MCF 10A (cell line): ENCODE results near the gene ASB4. TPM values are rescaled to one million over a fixed set of nuclear protein-coding genes. Genes with fewer than 3 reads are reported as not detected.
A peak's percentile ranks its signal among the peaks of the same experiment; 100 is the strongest.

Experiments used
- BruUV-seq: library from RNA; stranded (reverse); fragments of 400-500 nt; replicated peaks from 2 replicates; lab custom pipeline; 2021; lab: Mats Ljungman, UMichigan
- CTCF ChIA-PET: fragments of 300-600 bp; sonication (Branson Sonifier 250); formaldehyde crosslinking; extraction: SDS; loops from one replicate; lab custom pipeline; 2021; ENCODE audit warnings: antibody characterized with exemption, inconsistent platforms; lab: Yijun Ruan, JAX
- POLR2A ChIA-PET: fragments of 300-600, 350-650 bp; sonication (Branson Sonifier 250); formaldehyde crosslinking; extraction: SDS; loops from one replicate; lab custom pipeline; 2020; ENCODE audit warnings: antibody characterized with exemption, inconsistent platforms; lab: Yijun Ruan, JAX
- DNase-seq: peaks from one replicate; pipeline ENCODE4 v3.0.0-alpha.2; 2018; ENCODE audit not compliant: unreplicated experiment
- H3K27ac Mint-ChIP-seq: one replicate; pipeline ENCODE4 v1.8.0; 2022; ENCODE audit warnings: mild to moderate bottlenecking, low read depth, mixed read lengths; ENCODE audit not compliant: unreplicated experiment
- H3K27me3 Mint-ChIP-seq: one replicate; pipeline ENCODE4 v1.8.0; 2022; ENCODE audit warnings: mixed read lengths; ENCODE audit not compliant: insufficient read depth, unreplicated experiment
- H3K36me3 Mint-ChIP-seq: one replicate; pipeline ENCODE4 v1.8.0; 2022; ENCODE audit warnings: mild to moderate bottlenecking, moderate library complexity, mixed read lengths; ENCODE audit not compliant: insufficient read depth, unreplicated experiment
- H3K4me1 Mint-ChIP-seq: one replicate; pipeline ENCODE4 v1.8.0; 2022; ENCODE audit warnings: mixed read lengths; ENCODE audit not compliant: insufficient read depth, unreplicated experiment
- H3K4me3 Mint-ChIP-seq: one replicate; pipeline ENCODE4 v1.8.0; 2022; ENCODE audit warnings: mild to moderate bottlenecking, moderate library complexity, mixed read lengths; ENCODE audit not compliant: unreplicated experiment
- H3K9me3 Mint-ChIP-seq: one replicate; pipeline ENCODE4 v1.8.0; 2022; ENCODE audit warnings: mixed read lengths; ENCODE audit not compliant: unreplicated experiment
- intact Hi-C: fragments of 100-400 bp; cut with micrococcal nuclease; formaldehyde crosslinking; loops from 2 replicates; pipeline ENCODE4 v1.14.1; 2022
- total RNA-seq: library from RNA; stranded (reverse); gene quantifications from 2 replicates; pipeline ENCODE4 v1.2.3, GENCODE V29; 2022
- TF ChIP-seq, protein P1 (sequence below): fragments of 200-600 bp; IDR thresholded peaks from one replicate; pipeline ENCODE4 v1.8.0; 2022; ENCODE audit warnings: antibody characterized with exemption, mild to moderate bottlenecking; ENCODE audit not compliant: unreplicated experiment

Gene ASB4
- total RNA-seq, 1 experiment from 2014 or later, result not detected

DNA sequence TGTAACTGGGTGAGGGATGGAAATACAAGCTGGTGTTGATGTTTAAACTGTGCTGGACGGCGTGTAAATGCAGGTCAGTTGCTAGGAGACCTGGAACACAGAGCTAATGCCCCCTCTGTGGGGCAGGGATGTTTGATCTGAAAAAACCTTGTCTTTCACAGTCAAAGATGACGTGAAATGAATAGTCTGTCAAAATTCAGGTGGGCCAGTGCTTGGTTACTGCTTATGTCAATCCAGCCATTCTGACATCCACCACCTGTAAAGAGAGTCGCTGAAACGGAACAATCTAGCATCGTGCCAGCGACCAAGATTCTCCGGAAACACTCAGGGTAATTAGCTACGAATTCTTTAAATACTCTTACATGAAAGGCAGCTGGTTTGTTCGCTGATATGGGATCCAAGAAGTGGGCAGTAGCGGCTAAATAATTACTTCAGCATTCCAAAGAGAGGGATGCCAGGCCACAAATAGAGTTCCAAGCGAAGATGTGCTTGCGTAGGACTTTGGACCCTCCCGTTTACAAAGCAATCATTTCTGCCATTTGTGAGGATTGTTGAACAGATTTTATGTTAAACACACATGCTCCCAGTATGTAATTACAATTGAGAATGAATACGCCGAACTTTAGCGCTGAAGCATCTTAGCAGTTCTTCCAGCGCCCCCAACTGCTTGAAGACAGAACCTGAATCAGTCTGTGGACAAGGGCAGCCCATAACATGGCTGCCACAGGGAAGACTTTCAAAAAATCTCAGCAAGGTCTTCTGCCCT lies 7.3 kb upstream of the ASB4 start:
- ChIA-PET POLR2A (interaction anchor here (0.6 kb wide), 1 partner anchor 162 kb away, joined by 3 read pairs; no protein-coding TSS in a partner anchor), CTCF (interaction anchor here (0.7 to 6.5 kb wide), 17 partner anchors 11 to 1042 kb away, joined by 3 to 66 read pairs (median 5); partner anchors contain the start of gene PON2)
- H3K36me3 Mint-ChIP-seq, result no peaks in the 10 kb centered on the region
- TF ChIP-seq, protein P1, sequence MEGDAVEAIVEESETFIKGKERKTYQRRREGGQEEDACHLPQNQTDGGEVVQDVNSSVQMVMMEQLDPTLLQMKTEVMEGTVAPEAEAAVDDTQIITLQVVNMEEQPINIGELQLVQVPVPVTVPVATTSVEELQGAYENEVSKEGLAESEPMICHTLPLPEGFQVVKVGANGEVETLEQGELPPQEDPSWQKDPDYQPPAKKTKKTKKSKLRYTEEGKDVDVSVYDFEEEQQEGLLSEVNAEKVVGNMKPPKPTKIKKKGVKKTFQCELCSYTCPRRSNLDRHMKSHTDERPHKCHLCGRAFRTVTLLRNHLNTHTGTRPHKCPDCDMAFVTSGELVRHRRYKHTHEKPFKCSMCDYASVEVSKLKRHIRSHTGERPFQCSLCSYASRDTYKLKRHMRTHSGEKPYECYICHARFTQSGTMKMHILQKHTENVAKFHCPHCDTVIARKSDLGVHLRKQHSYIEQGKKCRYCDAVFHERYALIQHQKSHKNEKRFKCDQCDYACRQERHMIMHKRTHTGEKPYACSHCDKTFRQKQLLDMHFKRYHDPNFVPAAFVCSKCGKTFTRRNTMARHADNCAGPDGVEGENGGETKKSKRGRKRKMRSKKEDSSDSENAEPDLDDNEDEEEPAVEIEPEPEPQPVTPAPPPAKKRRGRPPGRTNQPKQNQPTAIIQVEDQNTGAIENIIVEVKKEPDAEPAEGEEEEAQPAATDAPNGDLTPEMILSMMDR, result peak; percentile 21
- BruUV-seq, result no TSS peak
- H3K4me1 Mint-ChIP-seq, result no peaks in the 10 kb centered on the region
- no peaks in the 10 kb centered on the region for H3K9me3 Mint-ChIP-seq
- H3K27me3 Mint-ChIP-seq, result no peaks in the 10 kb centered on the region
- H3K27ac Mint-ChIP-seq, result no peak overlapping the region
- no peak overlapping the region for H3K4me3 Mint-ChIP-seq
- intact Hi-C loops, result loop anchor here (5.0 to 10.0 kb wide), 5 partner anchors 74 to 1181 kb away; partner anchors contain the start of gene SGCE
- peak; percentile 16 for DNase-seq

DNA sequence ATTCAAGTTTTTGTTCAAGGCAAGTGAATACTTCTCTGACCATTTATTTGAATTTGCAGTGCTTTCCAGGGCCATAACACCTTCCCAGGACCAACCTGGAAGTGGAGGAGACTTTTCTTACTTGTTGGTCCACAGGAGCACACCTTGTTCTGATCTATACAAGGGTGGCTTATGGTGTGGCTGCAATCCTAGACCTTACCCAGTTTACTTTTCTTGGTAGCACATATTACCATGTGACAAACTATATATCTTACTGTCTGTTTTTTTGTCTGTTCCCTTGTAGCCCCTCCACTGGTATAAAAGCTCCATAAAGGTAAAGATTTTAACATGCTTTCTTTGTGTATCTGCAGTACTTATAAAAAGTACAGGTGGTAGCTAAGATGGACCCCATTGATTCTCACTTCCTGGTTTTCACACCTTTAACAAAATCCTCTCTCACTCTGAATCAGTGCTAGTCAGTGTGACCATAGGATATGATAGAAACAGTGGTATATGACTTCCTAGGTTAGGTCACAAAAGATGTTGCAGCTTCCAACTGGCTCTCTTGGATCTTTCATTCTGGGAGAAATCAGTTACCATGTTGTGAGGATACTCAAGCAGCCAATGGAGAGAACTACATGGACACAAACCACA lies 5.6 kb upstream of the ASB4 start:
- intact Hi-C loops, result loop anchor here (5.0 to 10.0 kb wide), 5 partner anchors 75 to 1183 kb away; partner anchors contain the start of gene SGCE
- TF ChIP-seq, protein P1, result no peak
- Mint-ChIP-seq H3K9me3 (no peaks in the 10 kb centered on the region), H3K27me3 (no peaks in the 10 kb centered on the region), H3K36me3 (no peaks in the 10 kb centered on the region), H3K27ac (no peak overlapping the region), H3K4me1 (no peaks in the 10 kb centered on the region), H3K4me3 (no peak overlapping the region)
- POLR2A ChIA-PET, result interaction anchor here (0.8 to 1.2 kb wide), 3 partner anchors 11 to 233 kb away, joined by 3 to 8 read pairs (median 3); no protein-coding TSS in a partner anchor
- no peak for DNase-seq
- CTCF ChIA-PET, result interaction anchor here (0.6 to 6.5 kb wide), 12 partner anchors 11 to 1044 kb away, joined by 3 to 66 read pairs (median 6); no protein-coding TSS in a partner anchor
- no TSS peak for BruUV-seq

DNA sequence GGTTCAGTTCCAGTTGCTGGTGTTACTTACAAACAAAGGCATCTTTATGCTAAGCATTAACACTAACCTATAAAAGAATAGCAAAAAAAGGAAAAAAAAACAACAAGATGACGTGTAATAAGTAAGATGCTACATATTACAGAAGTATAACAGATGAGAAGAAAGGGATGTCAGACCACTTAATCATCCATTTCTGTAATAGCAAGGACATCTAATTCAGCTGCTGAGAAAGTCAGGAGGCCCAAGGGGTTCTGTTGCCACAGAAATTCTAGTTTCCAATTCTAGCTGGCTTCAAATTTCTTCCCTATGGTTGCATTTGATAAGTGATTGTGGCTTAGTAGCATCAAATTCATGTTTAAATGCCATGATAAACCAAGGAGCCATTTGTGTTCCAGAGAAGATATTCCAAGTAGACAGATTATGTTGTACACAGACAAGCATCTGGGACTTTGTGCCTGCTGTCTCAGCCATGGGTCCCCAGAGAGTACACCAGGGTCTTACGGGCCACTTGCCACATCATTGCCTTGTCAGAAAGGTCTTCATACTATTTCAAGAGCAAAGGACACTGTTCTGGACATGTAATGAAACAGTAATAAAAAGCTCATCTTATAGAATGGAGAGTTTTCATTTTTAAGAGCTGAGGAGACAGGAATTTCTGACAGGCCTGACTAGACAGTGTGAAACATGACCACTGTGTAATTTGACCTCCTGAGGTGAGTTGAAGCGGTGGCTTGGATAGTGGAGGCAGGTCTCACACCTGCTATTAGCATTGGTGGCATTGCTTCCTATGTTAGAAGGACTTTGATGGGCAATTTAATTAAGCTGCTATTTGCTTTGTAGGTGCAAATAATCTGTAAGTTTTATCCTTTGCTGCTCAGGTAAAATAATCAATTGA lies 4.2 kb upstream of the ASB4 start:
- no TSS peak for BruUV-seq
- Mint-ChIP-seq H3K27me3 (no peaks in the 10 kb centered on the region), H3K36me3 (no peaks in the 10 kb centered on the region), H3K9me3 (no peaks in the 10 kb centered on the region), H3K4me3 (no peak overlapping the region), H3K4me1 (no peaks in the 10 kb centered on the region), H3K27ac (no peak overlapping the region)
- ChIA-PET CTCF (interaction anchor here (0.8 to 5.8 kb wide), 8 partner anchors 9 to 1032 kb away, joined by 3 to 66 read pairs (median 4); no protein-coding TSS in a partner anchor), POLR2A (interaction anchor here (0.6 to 0.8 kb wide), 2 partner anchors 10 to 84 kb away, joined by 3 read pairs; no protein-coding TSS in a partner anchor)
- no peak for DNase-seq
- TF ChIP-seq, protein P1, result no peak
- intact Hi-C loops, result no loop called here
